Stimulated activated effector memory CD8-positive, alpha-beta T cell treated with anti-CD3 and anti-CD28 coated beads, Interleukin-12 subunit alpha, Interleukin-12 subunit beta, amount 100 ng/mL, for 72 hours (primary cell): Measurements from ENCODE around the gene SELENOM.

Experiments
- ATAC-seq: fragments of 150-1000 bp; cut with Tn5 transposase; 2 replicates; pipeline ENCODE4 v1.10.0; 2021
- DNase-seq, 2 donors: peaks; one replicate each; pipeline ENCODE4 v3.0.0; 2021 to 2022; ENCODE audit warnings: low spot score in 2 of 2
- H3K27ac Mint-ChIP-seq: one replicate; pipeline ENCODE4 v1.8.0; 2022; ENCODE audit warnings: mild to moderate bottlenecking, mixed read lengths
- H3K36me3 Mint-ChIP-seq: one replicate; pipeline ENCODE4 v1.8.0; 2022; ENCODE audit warnings: mild to moderate bottlenecking, mixed read lengths
- H3K4me1 Mint-ChIP-seq: one replicate; pipeline ENCODE4 v1.8.0; 2022; ENCODE audit warnings: mixed read lengths
- H3K4me3 Mint-ChIP-seq: one replicate; pipeline ENCODE4 v1.8.0; 2022; ENCODE audit warnings: mild to moderate bottlenecking, mixed read lengths
- H3K9me3 Mint-ChIP-seq: one replicate; pipeline ENCODE4 v1.8.0; 2022; ENCODE audit warnings: mixed read lengths

Gene SELENOM

GRCh38 chr22:31093086-31093850 is 14.1 kb downstream of the SELENOM start:
- H3K27ac Mint-ChIP-seq, result no peak overlapping the region

GRCh38 chr22:31092161-31092560 is 15.2 kb downstream of the SELENOM start:
- H3K4me3 Mint-ChIP-seq, result no peak overlapping the region
- H3K9me3 Mint-ChIP-seq, result no peaks in the 10 kb centered on the region
- DNase-seq, result no peak
- H3K36me3 Mint-ChIP-seq, result no peaks in the 10 kb centered on the region
- ATAC-seq, result no peak
- no peak overlapping the region for H3K27ac Mint-ChIP-seq
- peaks cover 5% of the 10 kb centered on the region for H3K4me1 Mint-ChIP-seq

More at GRCh38 chr22:31093086-31093850, 14.1 kb downstream of the SELENOM start:
- Mint-ChIP-seq H3K36me3 (no peaks in the 10 kb centered on the region), H3K9me3 (no peaks in the 10 kb centered on the region), H3K4me3 (no peak overlapping the region), H3K4me1 (peaks cover 5% of the 10 kb centered on the region)
- ATAC-seq (no peak), DNase-seq (no peak)

GRCh38 chr22:31091106-31091975 is 16.0 kb downstream of the SELENOM start:
- Mint-ChIP-seq H3K4me3 (no peak overlapping the region), H3K27ac (no peak overlapping the region), H3K4me1 (peaks cover 5% of the 10 kb centered on the region), H3K9me3 (no peaks in the 10 kb centered on the region), H3K36me3 (no peaks in the 10 kb centered on the region)
- ATAC-seq (no peak), DNase-seq (no peak)

GRCh38 chr22:31090217-31091085 is 16.9 kb downstream of the SELENOM start:
- Mint-ChIP-seq H3K4me1 (peaks cover 6% of the 10 kb centered on the region), H3K4me3 (no peak overlapping the region), H3K9me3 (no peaks in the 10 kb centered on the region), H3K27ac (no peak overlapping the region), H3K36me3 (no peaks in the 10 kb centered on the region)
- no peak for ATAC-seq
- DNase-seq, result no peak

GRCh38 chr22:31089160-31090100 is 17.9 kb downstream of the SELENOM start:
- peaks cover 13% of the 10 kb centered on the region for H3K4me1 Mint-ChIP-seq
- peak in 1 of 2 donors; percentile 62 for DNase-seq
- no peak overlapping the region for H3K27ac Mint-ChIP-seq
- ATAC-seq, result no peak
- no peaks in the 10 kb centered on the region for H3K36me3 Mint-ChIP-seq
- no peaks in the 10 kb centered on the region for H3K9me3 Mint-ChIP-seq
- no peak overlapping the region for H3K4me3 Mint-ChIP-seq

- ATAC-seq (no peak), DNase-seq (peak in 1 of 2 donors; percentile 43)
- H3K9me3 Mint-ChIP-seq, result no peaks in the 10 kb centered on the region
- H3K4me3 Mint-ChIP-seq, result no peak overlapping the region
- H3K36me3 Mint-ChIP-seq, result no peaks in the 10 kb centered on the region
- peaks cover 23% of the 10 kb centered on the region for H3K4me1 Mint-ChIP-seq
- H3K27ac Mint-ChIP-seq, result no peak overlapping the region
Observed at GRCh38 chr22:31088233-31088986, 19.0 kb downstream of the SELENOM start.

GRCh38 chr22:31087744-31088215 is 19.6 kb downstream of the SELENOM start:
- no peak for DNase-seq
- no peak for ATAC-seq
- no peak overlapping the region for H3K4me3 Mint-ChIP-seq

GRCh38 chr22:31086703-31087330 is 20.6 kb downstream of the SELENOM start:
- no peaks in the 10 kb centered on the region for H3K9me3 Mint-ChIP-seq
- H3K27ac Mint-ChIP-seq, result no peak overlapping the region
- H3K4me3 Mint-ChIP-seq, result no peak overlapping the region
- peaks cover 39% of the 10 kb centered on the region for H3K4me1 Mint-ChIP-seq
- H3K36me3 Mint-ChIP-seq, result no peaks in the 10 kb centered on the region
- ATAC-seq (no peak), DNase-seq (no peak)

More at GRCh38 chr22:31087744-31088215, 19.6 kb downstream of the SELENOM start:
- H3K27ac Mint-ChIP-seq, result no peak overlapping the region
- H3K36me3 Mint-ChIP-seq, result no peaks in the 10 kb centered on the region
- H3K9me3 Mint-ChIP-seq, result no peaks in the 10 kb centered on the region
- peaks cover 29% of the 10 kb centered on the region for H3K4me1 Mint-ChIP-seq

- H3K4me3 Mint-ChIP-seq, result peak overlapping the region; percentile 87
- H3K27ac Mint-ChIP-seq, result peak overlapping the region; percentile 91
- H3K36me3 Mint-ChIP-seq, result no peaks in the 10 kb centered on the region
- no peaks in the 10 kb centered on the region for H3K9me3 Mint-ChIP-seq
- H3K4me1 Mint-ChIP-seq, result peaks cover 48% of the 10 kb centered on the region
- no peak for DNase-seq
- no peak for ATAC-seq
Observed at GRCh38 chr22:31085928-31086327, 21.4 kb downstream of the SELENOM start.

GRCh38 chr22:31085493-31085824 is 21.9 kb downstream of the SELENOM start:
- ATAC-seq, result no peak
- peaks cover 52% of the 10 kb centered on the region for H3K4me1 Mint-ChIP-seq

GRCh38 chr22:31084811-31085492 is 22.4 kb downstream of the SELENOM start:
- peak overlapping the region; percentile 91 for H3K27ac Mint-ChIP-seq
- H3K4me1 Mint-ChIP-seq, result peaks cover 53% of the 10 kb centered on the region
- H3K36me3 Mint-ChIP-seq, result no peaks in the 10 kb centered on the region
- ATAC-seq (peak; percentile 90), DNase-seq (peak; percentile 82 to 93)
- no peaks in the 10 kb centered on the region for H3K9me3 Mint-ChIP-seq
- peak overlapping the region; percentile 87 for H3K4me3 Mint-ChIP-seq

More at GRCh38 chr22:31085493-31085824, 21.9 kb downstream of the SELENOM start:
- Mint-ChIP-seq H3K36me3 (no peaks in the 10 kb centered on the region), H3K27ac (peak overlapping the region; percentile 91), H3K9me3 (no peaks in the 10 kb centered on the region), H3K4me3 (peak overlapping the region; percentile 87)
- no peak for DNase-seq

GRCh38 chr22:31083923-31084810 is 23.2 kb downstream of the SELENOM start:
- DNase-seq (no peak), ATAC-seq (no peak)
- peak overlapping the region; percentile 87 for H3K4me3 Mint-ChIP-seq
- no peaks in the 10 kb centered on the region for H3K9me3 Mint-ChIP-seq
- no peaks in the 10 kb centered on the region for H3K36me3 Mint-ChIP-seq
- peak overlapping the region; percentile 91 for H3K27ac Mint-ChIP-seq
- peaks cover 52% of the 10 kb centered on the region for H3K4me1 Mint-ChIP-seq
